ENCODE data around the gene ERBB4.

ERBB4 gene

DNA sequence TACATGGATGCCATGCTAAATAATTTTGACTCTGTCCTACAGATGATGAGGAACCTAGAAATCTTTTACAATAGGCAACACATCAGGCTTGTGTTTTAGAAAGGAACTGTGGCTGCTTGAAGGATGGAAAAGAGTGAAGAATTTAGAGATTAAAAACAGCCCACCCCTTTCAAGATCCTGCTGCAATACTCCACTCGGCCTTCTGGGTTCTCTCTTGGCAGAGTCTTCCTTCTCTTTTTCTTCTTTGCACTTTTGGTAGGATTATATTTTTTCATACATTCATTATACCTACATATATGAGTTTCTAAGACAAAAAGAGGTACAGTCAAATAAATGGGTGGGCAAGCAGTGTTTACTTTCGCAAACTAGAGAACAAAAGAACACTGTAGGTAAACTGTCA is 474.3 kb downstream of the ERBB4 start:
- Mint-ChIP-seq H3K27me3 (ENCODE audit: low read depth) (no peaks in the 10 kb centered on the region), H3K36me3 (ENCODE audit: low read depth) (no peaks in the 10 kb centered on the region), H3K27ac (no peak overlapping the region), H3K4me1 (ENCODE audit: low read depth) (no peaks in the 10 kb centered on the region), H3K4me3 (no peak overlapping the region), H3K9me3 (peaks cover 1% of the 10 kb centered on the region)
- no peak for DNase-seq (ENCODE audit: low spot score)

DNA sequence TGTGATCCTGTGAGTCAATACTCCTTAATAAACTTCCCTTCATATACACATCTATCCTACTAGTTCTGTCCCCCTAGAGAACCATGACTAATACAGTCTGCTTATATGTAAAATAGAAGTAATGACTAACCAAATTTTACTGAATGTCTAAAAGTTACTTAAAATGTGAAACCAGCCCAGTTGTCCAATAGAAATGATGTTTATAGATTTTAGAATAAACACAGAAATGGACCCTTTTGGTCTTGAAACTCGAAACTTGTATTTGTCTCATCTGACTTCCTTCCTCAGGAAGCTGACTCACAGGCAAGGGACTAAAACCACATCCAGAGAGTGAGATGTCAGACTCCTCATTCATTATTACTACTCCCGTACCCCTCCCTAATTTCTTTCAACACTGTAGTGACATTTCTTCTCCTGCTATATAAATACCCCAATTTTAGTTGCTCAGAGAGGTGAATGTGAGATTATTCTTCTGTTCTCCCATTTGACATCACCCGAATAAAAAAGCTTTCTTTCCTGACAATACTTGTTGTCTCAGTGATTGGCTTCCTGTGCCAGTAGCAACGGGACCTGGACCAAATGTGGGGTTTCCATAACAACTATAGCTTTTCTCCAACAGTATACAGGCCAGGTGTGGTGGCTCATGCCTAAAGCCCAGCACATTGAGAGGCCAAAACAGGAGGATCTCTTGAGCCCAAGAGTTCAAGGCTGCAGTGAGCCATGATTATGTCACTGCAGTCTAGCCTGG is 486.0 kb downstream of the ERBB4 start:
- Mint-ChIP-seq H3K36me3 (ENCODE audit: low read depth) (no peaks in the 10 kb centered on the region), H3K4me1 (ENCODE audit: low read depth) (peaks cover 11% of the 10 kb centered on the region), H3K4me3 (peak overlapping the region; percentile 23), H3K9me3 (peaks cover 37% of the 10 kb centered on the region), H3K27me3 (ENCODE audit: low read depth) (no peaks in the 10 kb centered on the region), H3K27ac (peak overlapping the region; percentile 9)
- DNase-seq (ENCODE audit: low spot score) = no peak

DNA sequence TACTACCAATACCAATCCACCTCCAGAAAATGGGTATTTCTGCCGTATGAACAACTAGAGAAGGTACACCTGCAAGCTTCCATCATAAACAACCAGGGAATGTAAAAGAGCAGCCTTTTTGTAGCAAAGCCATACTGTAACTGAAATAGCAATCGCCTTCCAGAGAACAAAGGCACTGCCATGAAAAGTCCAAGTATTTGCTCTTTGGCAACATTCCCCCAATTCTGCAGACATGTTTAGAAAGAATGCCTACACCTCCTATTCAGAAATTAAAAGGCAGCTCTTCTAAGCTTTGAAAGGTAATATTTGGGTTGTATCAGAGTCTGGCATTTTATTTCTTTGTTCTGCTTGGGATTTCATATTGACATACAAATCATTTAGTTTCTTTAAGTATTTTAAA is 487.7 kb downstream of the ERBB4 start:
- Mint-ChIP-seq H3K9me3 (peaks cover 26% of the 10 kb centered on the region), H3K4me3 (no peak overlapping the region), H3K36me3 (ENCODE audit: low read depth) (no peaks in the 10 kb centered on the region), H3K27me3 (ENCODE audit: low read depth) (no peaks in the 10 kb centered on the region), H3K4me1 (ENCODE audit: low read depth) (peaks cover 11% of the 10 kb centered on the region), H3K27ac (no peak overlapping the region)
- DNase-seq (ENCODE audit: low spot score) = no peak

GRCh38 chr2:212042562-212042961 is 496.0 kb downstream of the ERBB4 start:
- Mint-ChIP-seq H3K27me3 (ENCODE audit: low read depth) (no peaks in the 10 kb centered on the region), H3K36me3 (ENCODE audit: low read depth) (no peaks in the 10 kb centered on the region), H3K9me3 (no peaks in the 10 kb centered on the region), H3K4me1 (ENCODE audit: low read depth) (no peaks in the 10 kb centered on the region), H3K27ac (no peak overlapping the region), H3K4me3 (no peak overlapping the region)
- DNase-seq (ENCODE audit: low spot score) = no peak

GRCh38 chr2:212037062-212037461 is 501.5 kb downstream of the ERBB4 start:
- Mint-ChIP-seq H3K4me1 (ENCODE audit: low read depth) (no peaks in the 10 kb centered on the region), H3K9me3 (no peaks in the 10 kb centered on the region), H3K4me3 (no peak overlapping the region), H3K27ac (no peak overlapping the region), H3K27me3 (ENCODE audit: low read depth) (no peaks in the 10 kb centered on the region), H3K36me3 (ENCODE audit: low read depth) (no peaks in the 10 kb centered on the region)
- DNase-seq (ENCODE audit: low spot score) = no peak

GRCh38 chr2:212034841-212035585 is 503.6 kb downstream of the ERBB4 start:
- DNase-seq (ENCODE audit: low spot score) = no peak
- H3K4me3 Mint-ChIP-seq = no peak overlapping the region
- H3K27me3 Mint-ChIP-seq (ENCODE audit: low read depth) = no peaks in the 10 kb centered on the region
- no peak overlapping the region for H3K27ac Mint-ChIP-seq
- H3K9me3 Mint-ChIP-seq = no peaks in the 10 kb centered on the region
- no peaks in the 10 kb centered on the region for H3K4me1 Mint-ChIP-seq (ENCODE audit: low read depth)
- H3K36me3 Mint-ChIP-seq (ENCODE audit: low read depth) = no peaks in the 10 kb centered on the region

GRCh38 chr2:212033888-212034287 is 504.7 kb downstream of the ERBB4 start:
- Mint-ChIP-seq H3K9me3 (no peaks in the 10 kb centered on the region), H3K36me3 (ENCODE audit: low read depth) (no peaks in the 10 kb centered on the region), H3K4me1 (ENCODE audit: low read depth) (no peaks in the 10 kb centered on the region), H3K4me3 (no peak overlapping the region), H3K27me3 (ENCODE audit: low read depth) (no peaks in the 10 kb centered on the region), H3K27ac (no peak overlapping the region)
- no peak for DNase-seq (ENCODE audit: low spot score)

- H3K4me1 Mint-ChIP-seq (ENCODE audit: low read depth) = no peaks in the 10 kb centered on the region
- no peaks in the 10 kb centered on the region for H3K27me3 Mint-ChIP-seq (ENCODE audit: low read depth)
- no peak overlapping the region for H3K27ac Mint-ChIP-seq
- H3K9me3 Mint-ChIP-seq = no peaks in the 10 kb centered on the region
- H3K4me3 Mint-ChIP-seq = no peak overlapping the region
- DNase-seq (ENCODE audit: low spot score) = no peak
- no peaks in the 10 kb centered on the region for H3K36me3 Mint-ChIP-seq (ENCODE audit: low read depth)
Observed at GRCh38 chr2:212032536-212033219, 505.9 kb downstream of the ERBB4 start.

- no peak overlapping the region for H3K4me3 Mint-ChIP-seq
Observed at GRCh38 chr2:212032032-212032431, 506.6 kb downstream of the ERBB4 start.

DNA sequence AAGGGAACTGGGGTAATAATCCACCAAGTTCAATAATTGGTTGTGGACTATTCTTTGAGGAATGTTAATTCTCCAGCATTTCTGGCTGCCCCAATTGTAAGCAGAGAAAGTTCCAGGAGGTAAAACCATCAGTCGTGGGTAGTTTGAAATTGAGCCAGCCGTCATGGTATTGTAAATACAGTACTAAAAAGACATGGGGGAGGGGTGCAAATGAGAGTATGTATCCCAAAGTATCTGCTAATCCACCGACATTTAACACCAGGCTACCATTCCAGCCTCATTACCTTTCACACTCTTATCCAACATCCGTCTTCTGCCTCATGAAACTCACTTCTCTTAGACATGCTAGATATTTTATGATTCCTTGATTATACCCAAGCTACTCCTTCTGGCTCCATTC is 507.9 kb downstream of the ERBB4 start:
- no peak overlapping the region for H3K27ac Mint-ChIP-seq
- H3K27me3 Mint-ChIP-seq (ENCODE audit: low read depth) = no peaks in the 10 kb centered on the region
- no peak for DNase-seq (ENCODE audit: low spot score)
- no peaks in the 10 kb centered on the region for H3K4me1 Mint-ChIP-seq (ENCODE audit: low read depth)
- no peak overlapping the region for H3K4me3 Mint-ChIP-seq
- no peaks in the 10 kb centered on the region for H3K9me3 Mint-ChIP-seq
- no peaks in the 10 kb centered on the region for H3K36me3 Mint-ChIP-seq (ENCODE audit: low read depth)

More at GRCh38 chr2:212032032-212032431, 506.6 kb downstream of the ERBB4 start:
- no peak for DNase-seq (ENCODE audit: low spot score)
- Mint-ChIP-seq H3K4me1 (ENCODE audit: low read depth) (no peaks in the 10 kb centered on the region), H3K27ac (no peak overlapping the region), H3K9me3 (no peaks in the 10 kb centered on the region), H3K36me3 (ENCODE audit: low read depth) (no peaks in the 10 kb centered on the region), H3K27me3 (ENCODE audit: low read depth) (no peaks in the 10 kb centered on the region)

DNA sequence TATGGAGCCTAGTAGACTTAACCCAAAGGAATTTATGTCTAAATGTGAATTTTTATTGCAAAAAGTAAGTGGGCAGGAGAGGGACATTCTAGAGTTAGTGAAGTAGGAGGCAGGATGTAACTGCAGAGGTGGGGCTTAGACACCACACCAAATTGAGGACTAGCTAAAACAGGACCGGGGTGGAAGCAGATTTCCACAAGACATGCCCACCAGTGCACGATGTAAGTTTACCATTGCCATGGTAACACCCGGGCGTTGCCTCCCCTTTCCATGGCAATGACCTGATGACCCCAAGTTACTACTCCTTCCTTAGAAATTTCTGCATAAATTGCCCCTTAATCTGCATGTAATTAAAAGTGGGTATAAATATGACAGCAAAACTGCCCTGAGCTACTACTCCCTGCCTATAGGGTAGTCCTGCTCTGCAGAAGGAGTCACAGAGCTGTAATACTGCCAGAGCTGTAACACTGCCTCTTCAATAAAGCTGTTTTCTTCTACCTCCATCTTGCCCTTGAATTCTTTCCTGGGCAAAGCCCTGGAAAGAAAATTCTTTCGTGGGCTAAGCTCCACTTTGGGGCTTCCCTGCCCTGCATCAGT is 509.7 kb downstream of the ERBB4 start:
- Mint-ChIP-seq H3K4me1 (ENCODE audit: low read depth) (no peaks in the 10 kb centered on the region), H3K27me3 (ENCODE audit: low read depth) (no peaks in the 10 kb centered on the region), H3K36me3 (ENCODE audit: low read depth) (no peaks in the 10 kb centered on the region)

GRCh38 chr2:212027681-212028628 is 510.6 kb downstream of the ERBB4 start:
- no peak overlapping the region for H3K4me3 Mint-ChIP-seq
- no peaks in the 10 kb centered on the region for H3K36me3 Mint-ChIP-seq (ENCODE audit: low read depth)
- no peaks in the 10 kb centered on the region for H3K27me3 Mint-ChIP-seq (ENCODE audit: low read depth)
- H3K27ac Mint-ChIP-seq = no peak overlapping the region
- no peaks in the 10 kb centered on the region for H3K9me3 Mint-ChIP-seq
- H3K4me1 Mint-ChIP-seq (ENCODE audit: low read depth) = no peaks in the 10 kb centered on the region
- DNase-seq (ENCODE audit: low spot score) = no peak

More for the DNA sequence above, 509.7 kb downstream of the ERBB4 start:
- Mint-ChIP-seq H3K4me3 (no peak overlapping the region), H3K9me3 (no peaks in the 10 kb centered on the region), H3K27ac (no peak overlapping the region)
- no peak for DNase-seq (ENCODE audit: low spot score)

DNA sequence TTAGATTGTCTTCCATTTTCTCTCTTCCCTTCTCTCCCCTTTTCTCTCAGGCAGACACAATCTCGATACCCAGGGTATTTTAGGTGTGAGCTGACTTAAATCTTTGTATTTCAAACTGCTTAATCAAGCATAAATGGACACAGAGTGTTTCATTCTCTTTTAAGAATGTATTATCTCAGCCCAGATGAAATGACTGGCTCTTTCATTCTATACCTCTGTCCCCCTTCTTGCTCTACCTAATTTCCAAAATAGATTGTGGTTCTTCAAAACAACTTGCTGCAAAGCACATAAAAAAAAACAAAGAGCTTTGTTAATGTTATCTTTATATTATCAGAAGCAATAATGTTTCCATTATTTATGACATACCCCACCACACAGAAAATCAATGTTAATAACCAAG is 514.6 kb downstream of the ERBB4 start:
- no peaks in the 10 kb centered on the region for H3K27me3 Mint-ChIP-seq (ENCODE audit: low read depth)
- no peak overlapping the region for H3K4me3 Mint-ChIP-seq
- no peaks in the 10 kb centered on the region for H3K9me3 Mint-ChIP-seq
- no peaks in the 10 kb centered on the region for H3K36me3 Mint-ChIP-seq (ENCODE audit: low read depth)
- no peaks in the 10 kb centered on the region for H3K4me1 Mint-ChIP-seq (ENCODE audit: low read depth)
- DNase-seq (ENCODE audit: low spot score) = no peak
- no peak overlapping the region for H3K27ac Mint-ChIP-seq
